AG08396 (cell line): Measurements from ENCODE around the gene IFI35.
A peak's percentile ranks its signal among the peaks of the same experiment; 100 is the strongest.
"Not testable (repeated sequence)": the region's sequence is repeated elsewhere in the genome, so short reads cannot be mapped to it uniquely, and the experiment has no call there.

Experiments used
- DNase-seq: peaks from one replicate; pipeline ENCODE4 v3.0.0; 2012; ENCODE audit warnings: low spot score, mixed read lengths

The IFI35 gene

GRCh38 chr17:42997984-42998938 lies 8.3 kb upstream of the IFI35 start, which contains the start of gene RPL27:
TSS of gene RPL27 (plus strand) at chr17:42998419. CDS start at chr17:42998751, 332 bp downstream.
- DNase-seq: peak; percentile 94

DNA sequence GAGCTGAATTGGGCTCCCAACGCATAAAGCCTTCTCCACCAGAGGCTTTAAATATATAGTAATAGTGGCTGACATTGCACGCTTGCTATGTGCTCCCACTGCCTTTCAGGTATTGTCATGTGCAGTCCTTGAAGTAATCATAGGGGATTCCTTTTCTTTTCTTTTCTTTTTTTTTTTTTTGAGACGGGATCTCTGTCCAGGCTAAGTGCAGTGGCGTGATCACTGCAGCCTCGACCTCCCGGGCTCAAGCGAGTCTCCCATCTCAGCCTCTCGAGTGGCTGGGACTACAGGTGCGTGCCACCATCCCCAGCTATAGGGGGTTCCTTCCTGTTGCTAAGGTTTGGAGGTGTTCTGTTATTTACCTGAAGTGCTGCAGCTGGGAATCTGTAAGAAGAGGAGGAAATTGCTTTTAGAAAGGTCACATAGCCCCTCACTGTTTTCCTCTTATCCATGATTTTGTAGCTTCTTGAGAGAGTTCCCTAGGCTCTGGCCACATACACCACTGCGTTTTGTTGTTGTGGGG lies 7.5 kb upstream of the IFI35 start:
- no peak for DNase-seq

GRCh38 chr17:43000894-43001293 lies 5.7 kb upstream of the IFI35 start:
- not testable (repeated sequence) for DNase-seq

DNA sequence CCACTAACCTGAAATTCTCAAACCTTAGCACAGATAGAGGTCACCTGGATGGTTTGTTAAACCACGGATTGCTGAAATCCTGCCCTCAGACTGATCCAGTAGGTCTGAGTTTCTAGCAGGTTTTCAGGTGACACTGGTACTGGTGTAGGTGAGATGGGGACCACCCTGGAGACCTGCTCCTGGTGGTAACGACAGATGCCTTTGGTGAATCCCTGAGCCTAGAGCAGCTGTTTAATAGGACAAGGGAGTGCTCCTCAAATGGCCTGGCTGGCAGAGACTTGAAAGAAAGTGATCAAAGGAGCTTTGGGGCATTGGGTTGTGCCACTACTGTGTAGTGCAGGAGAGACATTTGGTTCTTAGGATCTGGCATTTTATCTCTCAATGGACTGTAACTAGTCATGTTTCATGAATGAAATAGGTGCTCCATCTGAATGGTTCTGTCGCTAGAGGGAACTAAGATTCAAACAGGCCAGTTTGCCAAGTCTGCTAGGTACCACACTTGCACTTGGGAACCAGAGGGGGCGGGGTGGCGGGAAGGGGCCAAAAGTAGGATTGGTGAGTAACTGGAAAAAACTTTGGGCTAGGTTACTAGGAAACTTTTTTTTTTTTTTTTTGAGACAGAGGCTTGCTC lies 2.9 kb upstream of the IFI35 start:
- no peak for DNase-seq

DNA sequence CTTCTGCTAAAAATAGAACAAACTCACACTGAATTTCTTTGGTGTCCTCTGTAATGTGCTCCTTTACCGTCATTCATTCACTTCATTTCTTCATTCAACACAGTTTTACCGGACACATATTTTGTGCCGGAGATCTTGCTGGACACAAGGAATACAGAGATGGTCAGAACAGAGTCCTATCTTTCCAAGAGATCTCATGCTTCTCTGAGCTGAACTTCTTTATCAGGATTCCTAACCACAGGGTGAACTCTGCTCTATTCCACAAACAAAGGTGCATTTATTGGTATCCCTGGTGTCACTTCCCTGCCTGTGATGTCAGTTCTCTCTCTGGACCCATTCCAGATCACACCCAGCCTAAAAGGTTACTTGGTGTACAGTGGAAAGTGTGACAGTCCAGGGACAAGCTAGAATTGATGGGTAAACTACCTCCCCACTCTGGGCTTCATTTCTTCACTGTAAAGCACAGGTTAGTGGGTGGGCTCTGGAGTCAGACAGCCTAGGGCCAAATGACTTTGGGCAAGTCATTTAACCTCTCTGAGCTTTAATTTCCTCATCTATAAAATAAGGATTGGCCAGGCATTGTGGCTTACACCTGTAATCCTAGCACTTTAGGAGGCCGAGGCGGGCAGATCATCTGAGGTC lies 4.2 kb downstream of the IFI35 start:
- no peak for DNase-seq

- DNase-seq: no peak
Observed at GRCh38 chr17:43011728-43012472, 5.3 kb downstream of the IFI35 start.

DNA sequence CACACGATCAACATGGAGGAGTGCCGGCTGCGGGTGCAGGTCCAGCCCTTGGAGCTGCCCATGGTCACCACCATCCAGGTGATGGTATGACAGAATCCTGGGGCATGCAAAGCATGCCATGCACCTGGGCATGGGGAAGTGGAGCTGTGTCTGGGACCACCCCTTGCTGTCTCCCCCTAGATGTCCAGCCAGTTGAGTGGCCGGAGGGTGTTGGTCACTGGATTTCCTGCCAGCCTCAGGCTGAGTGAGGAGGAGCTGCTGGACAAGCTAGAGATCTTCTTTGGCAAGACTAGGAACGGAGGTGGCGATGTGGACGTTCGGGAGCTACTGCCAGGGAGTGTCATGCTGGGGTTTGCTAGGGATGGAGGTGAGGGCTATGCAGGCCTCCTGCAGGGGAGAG lies 6.7 kb downstream of the IFI35 start:
- DNase-seq: no peak

- DNase-seq: no peak
Observed at GRCh38 chr17:43014020-43014648, 7.5 kb downstream of the IFI35 start.

GRCh38 chr17:43014649-43015542 lies 8.3 kb downstream of the IFI35 start:
- DNase-seq: no peak

DNA sequence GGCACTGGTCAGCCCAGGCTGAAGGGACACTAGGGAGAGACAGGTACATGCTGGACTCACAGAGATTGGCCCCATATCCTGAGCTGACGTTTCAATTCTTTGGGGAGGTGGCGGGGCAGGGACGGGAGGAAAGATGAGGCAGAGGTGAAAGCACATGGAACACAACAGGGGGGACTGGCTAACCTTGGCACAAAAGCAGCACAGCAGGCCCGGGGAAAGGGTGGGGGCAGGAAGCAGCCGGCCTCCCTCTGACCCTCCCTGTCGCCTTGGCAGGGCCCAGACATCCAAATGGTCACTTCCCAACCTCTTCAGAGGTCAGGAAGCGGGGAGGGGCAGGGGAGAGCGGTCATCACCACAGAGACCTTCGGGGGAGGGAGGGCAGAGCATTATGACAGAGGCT lies 9.0 kb downstream of the IFI35 start:
- DNase-seq: no peak

GRCh38 chr17:43016216-43016615 lies 9.6 kb downstream of the IFI35 start:
- DNase-seq: no peak

- DNase-seq: no peak
Observed at GRCh38 chr17:43018008-43018853, 11.6 kb downstream of the IFI35 start.

- no peak for DNase-seq
Observed at GRCh38 chr17:43018932-43019331, 12.3 kb downstream of the IFI35 start.

- DNase-seq: peak; percentile 36
Observed at GRCh38 chr17:43019418-43019817, 12.8 kb downstream of the IFI35 start.

- DNase-seq: no peak
Observed at GRCh38 chr17:43020030-43020621, 13.5 kb downstream of the IFI35 start.

GRCh38 chr17:43020789-43021740 lies 14.5 kb downstream of the IFI35 start:
- peak; percentile 83 for DNase-seq

- peak; percentile 91 for DNase-seq
Observed at GRCh38 chr17:43021741-43022512, 15.3 kb downstream of the IFI35 start, which contains the start of gene VAT1. TSS of gene VAT1 (minus strand) at chr17:43022385. CDS start at chr17:43022322, 63 bp downstream.
